Cardiac fibroblast (primary cell): ENCODE measurements around the gene TSPAN32.

Experiments
- DNase-seq, 2 donors: peaks; one replicate each; pipeline versions ENCODE4 v3.0.0 to v3.0.0-alpha.2; 2010; ENCODE audit warnings: low read depth in 2 of 2
- H3K4me3 ChIP-seq, 2 donors: replicated peaks in 1 of 2; 1 replicate in 1 of 2; 2 replicates in 1 of 2; pipeline ENCODE4 v1.5.1; 2011; ENCODE audit warnings: low read depth in 2 of 2, low read length in 2 of 2, mild to moderate bottlenecking in 2 of 2, moderate library complexity in 1 of 2
- TF ChIP-seq, protein P1 (sequence below): IDR thresholded peaks from one replicate; pipeline ENCODE4 v1.5.1; 2011; ENCODE audit warnings: low read depth, mild to moderate bottlenecking, low read length, inconsistent platforms

TSPAN32 gene

DNA sequence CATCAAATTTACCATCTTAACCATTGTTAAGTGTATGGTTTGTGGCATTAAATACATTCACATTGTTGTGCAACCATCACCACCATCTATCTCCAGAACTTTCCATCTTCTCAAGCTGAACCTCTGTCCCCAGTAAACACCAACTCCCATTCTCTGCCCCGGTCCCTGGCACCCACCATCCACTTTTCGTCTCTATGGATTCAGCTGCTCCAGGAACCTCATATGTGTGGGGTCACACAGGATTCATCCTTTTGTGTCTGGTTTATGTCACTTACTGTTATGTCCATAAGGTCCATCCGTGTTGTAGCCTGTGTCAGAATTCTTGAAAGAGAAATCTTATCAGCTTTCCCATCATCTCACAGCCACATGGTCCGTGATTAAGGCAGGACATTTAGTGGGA is 16.3 kb downstream of the TSPAN32 start:
- TF ChIP-seq, protein P1, sequence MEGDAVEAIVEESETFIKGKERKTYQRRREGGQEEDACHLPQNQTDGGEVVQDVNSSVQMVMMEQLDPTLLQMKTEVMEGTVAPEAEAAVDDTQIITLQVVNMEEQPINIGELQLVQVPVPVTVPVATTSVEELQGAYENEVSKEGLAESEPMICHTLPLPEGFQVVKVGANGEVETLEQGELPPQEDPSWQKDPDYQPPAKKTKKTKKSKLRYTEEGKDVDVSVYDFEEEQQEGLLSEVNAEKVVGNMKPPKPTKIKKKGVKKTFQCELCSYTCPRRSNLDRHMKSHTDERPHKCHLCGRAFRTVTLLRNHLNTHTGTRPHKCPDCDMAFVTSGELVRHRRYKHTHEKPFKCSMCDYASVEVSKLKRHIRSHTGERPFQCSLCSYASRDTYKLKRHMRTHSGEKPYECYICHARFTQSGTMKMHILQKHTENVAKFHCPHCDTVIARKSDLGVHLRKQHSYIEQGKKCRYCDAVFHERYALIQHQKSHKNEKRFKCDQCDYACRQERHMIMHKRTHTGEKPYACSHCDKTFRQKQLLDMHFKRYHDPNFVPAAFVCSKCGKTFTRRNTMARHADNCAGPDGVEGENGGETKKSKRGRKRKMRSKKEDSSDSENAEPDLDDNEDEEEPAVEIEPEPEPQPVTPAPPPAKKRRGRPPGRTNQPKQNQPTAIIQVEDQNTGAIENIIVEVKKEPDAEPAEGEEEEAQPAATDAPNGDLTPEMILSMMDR, result no peak
- no peak overlapping the region for H3K4me3 ChIP-seq
- DNase-seq, result no peak

DNA sequence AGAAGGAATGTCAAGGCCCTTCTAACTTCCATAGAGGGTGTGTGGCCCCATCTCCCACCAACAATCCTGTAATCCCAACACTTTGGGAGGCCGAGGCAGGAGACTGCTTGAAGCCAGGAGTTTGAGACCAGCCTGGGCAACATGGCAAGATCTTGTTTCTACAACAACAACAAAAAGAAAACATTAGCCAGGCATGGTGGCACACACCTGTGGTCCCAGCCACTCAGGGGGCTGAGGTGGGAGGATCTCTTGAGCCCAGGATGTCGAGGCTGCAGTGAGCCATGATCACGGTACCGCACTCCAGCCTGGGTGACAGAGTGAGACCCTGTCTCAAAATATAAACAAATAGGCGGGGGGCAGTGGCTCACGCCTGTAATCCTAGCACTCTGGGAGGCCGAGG is 16.9 kb downstream of the TSPAN32 start:
- no peak overlapping the region for H3K4me3 ChIP-seq
- TF ChIP-seq, protein P1, result no peak
- DNase-seq, result no peak

DNA sequence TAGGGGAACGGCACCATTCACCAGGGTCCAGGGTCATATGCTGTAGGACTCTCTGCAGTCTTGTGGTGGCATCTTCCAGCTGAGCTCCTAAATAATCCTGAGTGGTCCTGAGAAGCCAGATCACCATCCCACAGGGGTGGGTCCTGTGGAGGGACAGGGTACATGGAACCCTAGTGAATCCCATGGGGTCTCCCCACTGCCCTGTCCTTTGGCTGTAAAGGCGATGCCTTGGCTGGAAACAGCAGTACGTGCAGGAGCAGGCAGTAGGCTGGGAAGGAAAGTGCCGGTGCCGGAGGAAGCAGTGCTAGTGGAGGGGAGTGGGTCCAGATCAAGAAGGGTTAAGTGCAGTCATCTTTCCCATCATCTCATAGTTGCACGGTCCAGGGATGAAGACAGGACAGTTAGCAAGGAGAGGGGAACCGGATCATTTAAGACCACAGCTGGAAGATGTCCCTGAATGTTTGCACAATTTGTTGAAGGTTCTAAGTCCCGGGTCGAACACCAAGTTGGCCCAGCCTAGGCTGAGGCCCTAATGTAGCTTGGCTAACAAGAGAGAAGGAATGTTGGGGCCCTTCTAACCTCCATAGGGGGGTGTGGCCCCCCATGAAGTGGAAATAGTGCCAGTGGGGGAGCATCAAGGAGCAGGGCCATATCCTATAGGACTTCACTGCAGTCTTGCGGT is 18.1 kb downstream of the TSPAN32 start:
- TF ChIP-seq, protein P1, result no peak
- H3K4me3 ChIP-seq, result no peak overlapping the region
- no peak for DNase-seq

DNA sequence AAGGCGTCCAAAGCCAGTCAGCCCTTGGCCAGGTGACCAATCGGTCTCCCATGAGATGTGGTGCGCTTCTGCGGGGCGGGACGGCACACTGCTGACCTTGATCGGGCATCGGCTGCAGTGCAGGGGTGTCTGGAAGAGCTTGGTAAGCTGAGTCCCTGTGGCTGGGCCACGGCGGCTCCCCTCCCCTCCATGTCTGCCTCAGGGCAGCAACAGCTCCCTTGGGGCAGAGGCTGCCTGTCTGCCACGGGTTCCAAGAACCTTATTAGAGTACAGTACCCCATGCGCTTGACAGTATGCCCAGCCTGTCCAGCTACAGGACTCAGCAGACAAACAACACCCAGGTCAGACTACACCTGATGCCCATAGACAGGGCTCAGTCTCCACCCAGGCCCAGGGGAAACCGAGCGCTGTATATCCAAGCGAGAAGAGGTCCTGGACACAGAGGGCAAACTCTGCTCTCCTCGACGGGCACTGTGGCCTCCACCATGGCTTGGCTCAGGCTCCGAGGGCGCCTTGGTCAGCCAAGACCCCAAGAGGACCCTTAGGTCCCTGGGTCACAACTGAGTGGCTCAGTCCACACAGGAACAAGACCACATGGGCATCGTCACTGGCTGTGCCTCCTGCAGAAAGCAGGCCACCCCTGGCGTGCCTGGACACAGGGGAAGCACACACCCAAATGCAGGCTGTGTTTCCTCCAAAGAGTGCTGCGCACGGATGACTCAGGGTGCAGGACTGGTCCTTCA is 18.9 kb downstream of the TSPAN32 start:
- H3K4me3 ChIP-seq, result no peak overlapping the region
- TF ChIP-seq, protein P1, result no peak
- no peak for DNase-seq

DNA sequence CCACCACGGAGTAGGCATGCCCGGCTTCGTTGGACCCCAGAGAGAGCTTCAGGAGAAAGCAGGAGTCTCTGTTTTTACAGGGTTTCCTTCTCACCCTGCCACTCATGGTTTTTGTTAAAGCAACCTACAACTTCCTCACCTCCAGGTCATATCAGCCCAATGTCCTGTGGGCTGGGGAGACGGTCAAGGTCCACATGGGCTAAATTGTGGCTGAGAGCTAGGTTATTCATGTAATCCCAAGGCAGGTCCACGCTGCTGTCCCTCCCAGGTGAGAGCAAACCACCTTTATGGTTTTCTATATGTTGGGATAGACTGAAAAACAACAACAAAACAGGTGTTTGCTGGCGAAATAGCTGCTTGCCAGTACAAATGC is 19.5 kb downstream of the TSPAN32 start:
- TF ChIP-seq, protein P1, result no peak
- DNase-seq, result no peak
- H3K4me3 ChIP-seq, result no peak overlapping the region

DNA sequence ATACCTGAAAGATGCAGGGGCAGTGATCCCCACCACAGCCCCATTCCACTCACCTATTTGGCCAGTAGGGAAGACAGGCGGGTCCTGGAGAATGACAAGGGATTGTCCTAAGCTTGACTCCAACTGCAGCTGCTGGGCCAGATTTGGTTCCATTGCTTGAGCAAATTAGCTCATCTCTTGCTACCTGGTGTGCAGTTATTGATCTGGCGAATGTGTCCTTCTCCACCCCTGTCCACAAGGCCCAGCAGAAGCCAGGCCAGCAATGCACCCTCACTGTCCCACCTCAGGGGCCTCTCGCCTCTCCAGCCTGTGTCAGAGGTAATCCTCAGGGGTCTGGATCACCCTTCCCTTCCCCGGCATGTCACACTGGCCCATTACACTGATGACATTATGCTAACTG is 23.3 kb downstream of the TSPAN32 start:
- H3K4me3 ChIP-seq, result no peak overlapping the region
- no peak for DNase-seq
- TF ChIP-seq, protein P1, result no peak
